ENCODE results near the gene CDH26. TPM values are rescaled to one million over a fixed set of nuclear protein-coding genes. Genes with fewer than 3 reads are reported as not detected.

The CDH26 gene
- total and polyA plus RNA-seq, 9 donors = 0.12 to 0.84 (median 0.41) TPM

DNA sequence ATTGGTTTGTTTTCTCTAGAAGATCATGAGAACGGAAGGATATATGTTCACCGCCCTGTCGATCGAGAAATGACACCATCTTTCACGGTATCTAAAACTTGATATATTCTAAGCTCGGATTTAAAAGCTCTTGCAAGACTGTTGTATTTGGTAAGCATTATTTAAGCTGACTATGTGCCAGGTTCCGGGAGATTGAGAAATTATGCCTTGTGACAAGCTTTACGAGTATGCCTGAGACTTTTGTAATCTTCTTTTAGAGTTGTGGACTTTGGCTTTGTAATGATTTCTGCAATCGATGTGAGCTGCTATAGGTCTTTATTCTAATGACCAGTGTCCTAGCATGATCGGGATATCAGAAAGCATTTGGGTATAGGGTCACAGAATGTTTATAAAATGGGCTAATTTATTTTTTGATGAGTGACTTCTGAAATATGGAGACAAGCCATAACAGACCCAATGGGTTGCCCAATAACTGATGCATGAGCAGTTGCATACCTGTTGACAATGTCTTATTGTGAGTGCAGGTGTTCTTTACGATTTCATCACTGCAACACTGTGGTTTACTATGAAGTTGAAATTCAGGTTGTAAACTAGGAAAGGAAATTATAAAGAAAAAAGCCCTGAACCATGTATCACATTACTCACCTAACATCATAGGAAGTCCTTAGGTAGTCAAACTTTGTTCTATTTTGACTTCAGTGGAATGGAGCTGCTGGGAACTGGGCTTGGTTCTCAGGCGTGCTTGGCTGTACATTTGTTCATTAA is 14.0 kb downstream of the CDH26 start:
- Histone ChIP-seq H3K36me3 (no peaks in the 10 kb centered on the region), H3K9me3 (no peaks in the 10 kb centered on the region), H3K4me3 (no peak overlapping the region), H3K27ac (no peak overlapping the region), H3K4me1 (ENCODE audit: insufficient read depth) (no peaks in the 10 kb centered on the region), H3K27me3 (no peaks in the 10 kb centered on the region)
- intact Hi-C loops (cut with DNase I) = no loop called here
- TF ChIP-seq EP300 (IDR thresholded peaks at IDR 0.05) (no peak), POLR2A (IDR thresholded peaks at IDR 0.05) (no peak)
- TF ChIP-seq, protein P1, sequence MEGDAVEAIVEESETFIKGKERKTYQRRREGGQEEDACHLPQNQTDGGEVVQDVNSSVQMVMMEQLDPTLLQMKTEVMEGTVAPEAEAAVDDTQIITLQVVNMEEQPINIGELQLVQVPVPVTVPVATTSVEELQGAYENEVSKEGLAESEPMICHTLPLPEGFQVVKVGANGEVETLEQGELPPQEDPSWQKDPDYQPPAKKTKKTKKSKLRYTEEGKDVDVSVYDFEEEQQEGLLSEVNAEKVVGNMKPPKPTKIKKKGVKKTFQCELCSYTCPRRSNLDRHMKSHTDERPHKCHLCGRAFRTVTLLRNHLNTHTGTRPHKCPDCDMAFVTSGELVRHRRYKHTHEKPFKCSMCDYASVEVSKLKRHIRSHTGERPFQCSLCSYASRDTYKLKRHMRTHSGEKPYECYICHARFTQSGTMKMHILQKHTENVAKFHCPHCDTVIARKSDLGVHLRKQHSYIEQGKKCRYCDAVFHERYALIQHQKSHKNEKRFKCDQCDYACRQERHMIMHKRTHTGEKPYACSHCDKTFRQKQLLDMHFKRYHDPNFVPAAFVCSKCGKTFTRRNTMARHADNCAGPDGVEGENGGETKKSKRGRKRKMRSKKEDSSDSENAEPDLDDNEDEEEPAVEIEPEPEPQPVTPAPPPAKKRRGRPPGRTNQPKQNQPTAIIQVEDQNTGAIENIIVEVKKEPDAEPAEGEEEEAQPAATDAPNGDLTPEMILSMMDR (IDR thresholded peaks at IDR 0.05) = no peak
- 86 to 89% (median 88%) methylated on average over 12 of the region's 12 CpGs for whole genome bisulfite sequencing, 3 donors
- no peak for DNase-seq

DNA sequence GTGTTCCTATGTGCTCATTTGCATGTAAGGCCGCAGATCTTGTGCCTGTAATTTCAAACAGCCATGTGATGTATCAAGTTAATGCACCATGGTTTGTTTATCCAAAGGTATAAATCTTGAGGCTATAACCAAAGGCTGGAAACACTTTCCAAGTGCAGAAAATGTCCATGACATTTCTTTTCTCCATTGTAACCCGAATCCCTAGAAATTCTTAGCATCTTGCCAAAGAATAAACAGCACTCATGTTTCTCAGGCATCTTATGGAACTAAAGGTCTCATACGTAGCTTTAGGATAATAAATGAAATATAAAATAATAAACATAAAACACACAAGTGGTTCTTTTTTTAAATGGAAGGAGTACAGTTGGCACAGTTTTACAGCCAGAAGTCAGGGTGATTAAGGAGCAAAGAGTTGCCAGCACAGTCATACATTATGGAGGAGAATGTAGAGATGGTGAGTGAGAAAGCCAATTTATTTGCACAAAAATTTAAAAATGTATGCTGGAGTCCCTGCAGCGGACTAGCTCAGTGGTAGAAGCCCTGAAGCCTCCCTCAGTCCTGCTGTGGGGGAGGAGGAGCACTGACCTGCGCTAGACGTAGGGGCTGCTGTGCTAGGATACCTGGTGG is 18.0 kb downstream of the CDH26 start:
- TF ChIP-seq POLR2A (IDR thresholded peaks at IDR 0.05) (no peak), EP300 (IDR thresholded peaks at IDR 0.05) (no peak)
- TF ChIP-seq, protein P1 (IDR thresholded peaks at IDR 0.05) = no peak
- no peaks in the 10 kb centered on the region for H3K36me3 ChIP-seq
- H3K4me1 ChIP-seq (ENCODE audit: insufficient read depth) = no peaks in the 10 kb centered on the region
- DNase-seq = no peak
- H3K27ac ChIP-seq = no peak overlapping the region
- intact Hi-C loops (cut with DNase I) = no loop called here
- no peaks in the 10 kb centered on the region for H3K27me3 ChIP-seq
- no peaks in the 10 kb centered on the region for H3K9me3 ChIP-seq
- H3K4me3 ChIP-seq = no peak overlapping the region
- 40 to 51% (median 42%) methylated on average over 6 of the region's 6 CpGs for WGBS, 3 donors

DNA sequence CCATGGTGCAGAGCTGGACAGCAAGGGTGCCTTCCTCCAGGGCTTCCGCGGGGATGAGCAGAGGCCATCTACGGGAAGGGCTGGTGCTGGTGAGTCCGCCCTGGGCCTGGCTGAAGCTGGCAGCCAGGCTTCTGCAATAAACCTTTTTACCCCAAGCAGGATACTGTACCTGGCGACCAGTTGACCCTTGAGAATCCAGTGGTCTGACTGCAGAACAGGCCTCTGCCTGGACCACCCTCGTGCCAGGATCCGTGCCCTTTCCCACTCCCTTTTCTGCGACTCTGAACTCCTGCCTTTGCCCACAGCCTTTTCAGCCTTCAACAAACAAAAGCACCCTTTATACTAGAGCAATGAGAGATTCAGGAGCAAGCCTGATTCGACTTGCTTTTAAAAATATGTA is 18.9 kb downstream of the CDH26 start:
- Histone ChIP-seq H3K27me3 (no peaks in the 10 kb centered on the region), H3K36me3 (no peaks in the 10 kb centered on the region), H3K9me3 (no peaks in the 10 kb centered on the region), H3K4me1 (ENCODE audit: insufficient read depth) (no peaks in the 10 kb centered on the region), H3K27ac (no peak overlapping the region), H3K4me3 (no peak overlapping the region)
- intact Hi-C loops (cut with DNase I) = no loop called here
- DNase-seq = no peak
- 89 to 92% (median 91%) methylated on average over 9 of the region's 9 CpGs for WGBS, 3 donors
- TF ChIP-seq POLR2A (IDR thresholded peaks at IDR 0.05) (no peak), EP300 (IDR thresholded peaks at IDR 0.05) (no peak)
- TF ChIP-seq, protein P1 (IDR thresholded peaks at IDR 0.05) = no peak

DNA sequence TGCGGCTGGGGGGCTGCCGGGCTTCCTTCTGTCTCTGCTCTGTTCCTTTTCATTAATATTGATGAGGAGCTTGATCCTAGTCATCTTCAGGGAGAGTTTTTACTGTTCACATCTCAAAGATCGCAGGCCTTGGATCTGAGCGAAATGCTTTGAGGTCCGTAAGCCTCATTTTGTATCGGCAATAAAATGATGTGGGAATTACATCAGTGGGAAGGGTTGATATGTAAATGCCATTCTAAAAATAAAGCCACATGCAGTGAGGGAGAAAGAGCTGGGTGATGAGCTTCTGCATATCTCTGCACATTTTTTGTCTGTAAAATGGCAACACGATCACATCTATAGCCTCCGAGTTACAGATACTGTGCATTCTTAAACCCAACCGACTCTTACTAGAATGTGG is 24.9 kb downstream of the CDH26 start:
- no peak overlapping the region for H3K4me3 ChIP-seq
- no peak overlapping the region for H3K27ac ChIP-seq
- WGBS, 3 donors = 78 to 87% (median 80%) methylated on average over 9 of the region's 9 CpGs
- no peaks in the 10 kb centered on the region for H3K27me3 ChIP-seq
- TF ChIP-seq, protein P1 (IDR thresholded peaks at IDR 0.05) = no peak
- TF ChIP-seq EP300 (IDR thresholded peaks at IDR 0.05) = no peak
- no peak for TF ChIP-seq POLR2A (IDR thresholded peaks at IDR 0.05)
- no peaks in the 10 kb centered on the region for H3K9me3 ChIP-seq
- H3K4me1 ChIP-seq (ENCODE audit: insufficient read depth) = no peaks in the 10 kb centered on the region
- intact Hi-C loops (cut with DNase I) = no loop called here
- no peak for DNase-seq
- no peaks in the 10 kb centered on the region for H3K36me3 ChIP-seq

Measured in ovary (tissue), 9 donors.